ENCODE results near the gene TMEM218. TPM values are rescaled to one million over a fixed set of nuclear protein-coding genes. Genes with fewer than 3 reads are reported as not detected.

TMEM218 gene
- total RNA-seq, 1 donor from 2014 or later: 11.9 TPM

DNA sequence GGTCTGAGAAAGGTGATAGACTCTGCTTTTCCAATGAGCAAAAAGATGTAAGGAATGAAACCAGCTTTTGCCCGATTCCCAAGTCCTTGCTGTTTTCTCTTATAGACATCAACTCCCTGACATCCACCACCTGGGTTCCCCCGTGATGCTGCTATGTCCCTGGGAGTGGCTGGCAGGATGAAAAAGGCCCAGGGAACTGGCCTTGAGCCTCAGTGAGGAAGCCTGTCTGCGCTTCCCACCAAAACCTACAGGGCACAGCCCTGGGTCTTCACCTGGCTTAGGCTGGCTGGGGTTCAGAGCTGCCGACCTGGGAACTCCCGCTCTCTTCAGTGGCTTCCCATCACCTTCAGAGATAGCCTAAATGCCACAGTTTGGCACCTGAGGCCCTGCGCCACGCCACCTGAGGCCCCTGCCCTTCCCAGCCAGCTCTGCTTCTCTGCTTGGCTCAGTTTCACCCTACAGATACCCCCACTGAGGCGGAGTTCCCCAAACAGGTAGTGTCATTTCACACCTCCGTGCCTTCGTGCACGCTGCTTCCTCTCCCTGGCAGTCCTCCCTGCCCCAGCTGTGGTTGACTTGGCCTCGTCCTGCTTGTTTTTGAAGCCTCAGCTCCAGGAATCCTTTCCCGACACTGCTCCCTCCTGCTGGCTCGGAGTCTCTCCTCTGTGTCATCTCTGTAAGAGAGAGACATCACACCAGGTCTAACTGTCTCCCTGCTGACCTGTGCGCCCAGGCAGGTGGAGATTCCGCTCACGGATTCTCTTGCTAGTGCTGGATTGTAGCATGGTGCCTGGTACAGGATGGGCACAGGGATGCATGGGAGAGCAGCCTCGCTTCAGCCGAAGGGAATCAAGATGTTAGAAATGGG is 37.6 kb downstream of the TMEM218 start:
- no peaks in the 10 kb centered on the region for H3K27me3 ChIP-seq (ENCODE audit: insufficient read depth, low read length)
- H3K36me3 ChIP-seq (ENCODE audit: insufficient read depth, low read length): no peaks in the 10 kb centered on the region
- no peaks in the 10 kb centered on the region for H3K9me3 Mint-ChIP-seq (ENCODE audit: unreplicated experiment)
- H3K4me3 ChIP-seq (ENCODE audit: insufficient read depth, low read depth, low read length): no peak overlapping the region
- H3K4me3 Mint-ChIP-seq (ENCODE audit: unreplicated experiment): no peak overlapping the region
- no peak overlapping the region for H2AFZ ChIP-seq (ENCODE audit: low read depth, low read length)
- no peaks in the 10 kb centered on the region for H4K20me1 ChIP-seq (ENCODE audit: insufficient read depth, low read length)
- FAIRE-seq (no peak), DNase-seq (ENCODE audit: low read depth) (no peak)
- no peak overlapping the region for H3K9ac ChIP-seq (ENCODE audit: low read length)
- H3K27ac ChIP-seq (ENCODE audit: low read depth, low read length): no peak overlapping the region
- no peaks in the 10 kb centered on the region for H3K36me3 Mint-ChIP-seq (ENCODE audit: low read depth, unreplicated experiment)
- H3K4me1 ChIP-seq (ENCODE audit: insufficient read depth, low read length): peaks cover 27% of the 10 kb centered on the region
- peaks cover 42% of the 10 kb centered on the region for H3K27me3 Mint-ChIP-seq (ENCODE audit: low read depth, unreplicated experiment)
- H3K79me2 ChIP-seq (ENCODE audit: insufficient read depth, low read length): no peaks in the 10 kb centered on the region
- H3K9me3 ChIP-seq (ENCODE audit: insufficient read depth, low read depth, low read length): no peaks in the 10 kb centered on the region
- no peak overlapping the region for H3K4me2 ChIP-seq (ENCODE audit: low read length)
- H3K27ac Mint-ChIP-seq (ENCODE audit: unreplicated experiment): no peak overlapping the region
- peaks cover 33% of the 10 kb centered on the region for H3K4me1 Mint-ChIP-seq (ENCODE audit: low read depth, unreplicated experiment)
- TF ChIP-seq, protein P1, sequence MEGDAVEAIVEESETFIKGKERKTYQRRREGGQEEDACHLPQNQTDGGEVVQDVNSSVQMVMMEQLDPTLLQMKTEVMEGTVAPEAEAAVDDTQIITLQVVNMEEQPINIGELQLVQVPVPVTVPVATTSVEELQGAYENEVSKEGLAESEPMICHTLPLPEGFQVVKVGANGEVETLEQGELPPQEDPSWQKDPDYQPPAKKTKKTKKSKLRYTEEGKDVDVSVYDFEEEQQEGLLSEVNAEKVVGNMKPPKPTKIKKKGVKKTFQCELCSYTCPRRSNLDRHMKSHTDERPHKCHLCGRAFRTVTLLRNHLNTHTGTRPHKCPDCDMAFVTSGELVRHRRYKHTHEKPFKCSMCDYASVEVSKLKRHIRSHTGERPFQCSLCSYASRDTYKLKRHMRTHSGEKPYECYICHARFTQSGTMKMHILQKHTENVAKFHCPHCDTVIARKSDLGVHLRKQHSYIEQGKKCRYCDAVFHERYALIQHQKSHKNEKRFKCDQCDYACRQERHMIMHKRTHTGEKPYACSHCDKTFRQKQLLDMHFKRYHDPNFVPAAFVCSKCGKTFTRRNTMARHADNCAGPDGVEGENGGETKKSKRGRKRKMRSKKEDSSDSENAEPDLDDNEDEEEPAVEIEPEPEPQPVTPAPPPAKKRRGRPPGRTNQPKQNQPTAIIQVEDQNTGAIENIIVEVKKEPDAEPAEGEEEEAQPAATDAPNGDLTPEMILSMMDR (IDR thresholded peaks at IDR 0.05; ENCODE audit: insufficient read depth, low read depth, low read length): no peak
- TF ChIP-seq EZH2 (IDR thresholded peaks at IDR 0.05; ENCODE audit: insufficient read depth, low read length): no peak

DNA sequence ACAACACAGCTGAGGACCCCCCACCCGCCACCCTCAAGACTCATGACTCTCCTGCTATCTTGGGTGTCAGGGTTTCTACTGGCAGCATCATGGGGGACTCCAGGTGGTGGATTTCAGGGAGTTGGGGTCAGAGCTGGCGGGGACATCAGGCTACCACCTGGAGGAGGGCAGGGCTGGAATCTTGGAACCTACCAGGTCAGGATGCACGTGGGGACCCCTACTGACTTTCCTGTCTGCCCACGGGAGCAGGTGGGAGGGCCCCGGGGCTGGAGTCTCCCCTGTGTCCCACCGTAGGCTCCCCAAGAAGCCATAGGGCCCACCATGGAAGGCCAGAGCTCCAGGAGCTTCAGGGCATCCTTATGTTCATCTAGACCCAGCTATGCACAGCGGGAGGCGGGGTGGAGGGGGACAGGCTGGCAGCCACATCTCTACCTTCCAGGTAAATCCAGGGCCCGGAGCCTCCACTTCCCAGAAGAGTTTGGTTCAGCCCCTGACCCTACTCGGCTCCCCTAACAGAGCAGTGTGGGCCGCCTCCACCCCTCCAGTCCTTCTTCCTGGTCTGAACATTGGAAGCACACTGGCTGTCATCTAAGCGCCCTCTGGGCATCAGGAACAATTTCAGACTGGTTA is 38.4 kb downstream of the TMEM218 start:
- H3K27ac Mint-ChIP-seq (ENCODE audit: unreplicated experiment): no peak overlapping the region
- H3K4me3 Mint-ChIP-seq (ENCODE audit: unreplicated experiment): no peak overlapping the region
- Histone ChIP-seq H3K79me2 (ENCODE audit: insufficient read depth, low read length) (no peaks in the 10 kb centered on the region), H3K4me3 (ENCODE audit: insufficient read depth, low read depth, low read length) (no peak overlapping the region), H3K4me2 (ENCODE audit: low read length) (no peak overlapping the region), H3K27ac (ENCODE audit: low read depth, low read length) (no peak overlapping the region), H3K9me3 (ENCODE audit: insufficient read depth, low read depth, low read length) (no peaks in the 10 kb centered on the region), H4K20me1 (ENCODE audit: insufficient read depth, low read length) (no peaks in the 10 kb centered on the region), H3K36me3 (ENCODE audit: insufficient read depth, low read length) (no peaks in the 10 kb centered on the region), H3K4me1 (ENCODE audit: insufficient read depth, low read length) (peaks cover 27% of the 10 kb centered on the region), H3K27me3 (ENCODE audit: insufficient read depth, low read length) (no peaks in the 10 kb centered on the region), H2AFZ (ENCODE audit: low read depth, low read length) (no peak overlapping the region), H3K9ac (ENCODE audit: low read length) (no peak overlapping the region)
- FAIRE-seq (no peak), DNase-seq (ENCODE audit: low read depth) (no peak)
- no peaks in the 10 kb centered on the region for H3K36me3 Mint-ChIP-seq (ENCODE audit: low read depth, unreplicated experiment)
- H3K4me1 Mint-ChIP-seq (ENCODE audit: low read depth, unreplicated experiment): peaks cover 30% of the 10 kb centered on the region
- no peak for TF ChIP-seq EZH2 (IDR thresholded peaks at IDR 0.05; ENCODE audit: insufficient read depth, low read length)
- TF ChIP-seq, protein P1 (IDR thresholded peaks at IDR 0.05; ENCODE audit: insufficient read depth, low read depth, low read length): no peak
- peaks cover 35% of the 10 kb centered on the region for H3K27me3 Mint-ChIP-seq (ENCODE audit: low read depth, unreplicated experiment)
- H3K9me3 Mint-ChIP-seq (ENCODE audit: unreplicated experiment): no peaks in the 10 kb centered on the region
